ENCODE data around the gene INSRR.

INSRR gene

DNA sequence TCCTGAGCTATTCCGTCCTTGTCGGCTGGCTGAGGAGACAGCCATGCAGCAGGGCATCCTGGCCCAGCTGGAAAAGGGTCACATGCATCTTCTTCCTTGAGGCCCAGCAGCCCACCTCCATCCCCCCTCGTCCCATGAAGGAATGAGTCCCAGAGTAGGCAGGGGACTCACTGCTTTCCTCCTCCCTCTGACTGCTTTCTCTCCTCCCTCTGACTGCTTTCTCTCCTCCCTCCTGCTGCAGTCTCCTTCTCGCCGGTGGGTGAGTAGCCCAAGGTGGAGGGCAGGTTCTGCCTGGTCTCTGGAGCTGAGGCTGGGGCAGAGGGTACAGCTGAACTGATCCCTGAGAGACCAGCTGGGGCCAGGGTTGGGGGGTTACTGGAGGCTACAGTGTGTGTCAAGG, 15.2 kb upstream of the INSRR start:
- H3K9me3 Mint-ChIP-seq: no peaks in the 10 kb centered on the region
- H3K27ac Mint-ChIP-seq: no peak overlapping the region

DNA sequence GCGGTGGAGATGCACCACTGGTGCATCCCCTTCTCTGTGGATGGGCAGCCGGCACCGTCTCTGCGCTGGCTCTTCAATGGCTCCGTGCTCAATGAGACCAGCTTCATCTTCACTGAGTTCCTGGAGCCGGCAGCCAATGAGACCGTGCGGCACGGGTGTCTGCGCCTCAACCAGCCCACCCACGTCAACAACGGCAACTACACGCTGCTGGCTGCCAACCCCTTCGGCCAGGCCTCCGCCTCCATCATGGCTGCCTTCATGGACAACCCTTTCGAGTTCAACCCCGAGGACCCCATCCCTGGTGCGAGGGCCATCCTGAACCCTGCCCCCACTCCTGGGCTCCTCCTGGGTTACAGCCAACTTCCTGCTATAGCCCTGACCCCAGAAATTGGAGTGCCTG, 14.7 kb upstream of the INSRR start:
- no peak overlapping the region for H3K27ac Mint-ChIP-seq
- ATAC-seq (ENCODE audit: low read depth): no peak
- peaks cover 28% of the 10 kb centered on the region for H3K27me3 Mint-ChIP-seq

More for the DNA sequence above, 15.2 kb upstream of the INSRR start:
- peaks cover 26% of the 10 kb centered on the region for H3K27me3 Mint-ChIP-seq
- H3K36me3 Mint-ChIP-seq: no peaks in the 10 kb centered on the region
- DNase-seq (ENCODE audit: low spot score in 2 of 2): no peak
- no peaks in the 10 kb centered on the region for H3K4me1 Mint-ChIP-seq
- ATAC-seq (ENCODE audit: low read depth): no peak
- H3K4me3 Mint-ChIP-seq: no peak overlapping the region

DNA sequence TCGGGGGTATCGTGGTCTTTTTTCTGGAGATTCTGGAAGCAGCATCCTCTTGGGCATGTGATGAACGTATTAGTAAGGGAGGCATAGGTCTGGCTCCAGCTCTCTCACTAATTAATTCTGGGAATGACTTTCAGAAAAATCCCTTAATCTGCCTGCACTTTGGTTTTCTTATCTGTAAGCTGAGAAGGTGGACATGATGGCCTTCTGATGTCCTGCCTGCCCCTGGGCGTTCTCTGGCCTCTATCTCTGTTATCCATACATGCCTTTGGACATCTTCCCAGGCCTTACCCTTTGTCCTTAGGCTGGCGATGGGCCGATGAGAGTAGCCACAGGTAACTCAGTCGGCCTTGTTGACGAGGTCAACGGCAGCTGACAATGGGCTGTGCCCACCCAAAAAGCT, 10.5 kb upstream of the INSRR start:
- Mint-ChIP-seq H3K4me3 (no peak overlapping the region), H3K9me3 (no peaks in the 10 kb centered on the region), H3K27ac (no peak overlapping the region), H3K4me1 (no peaks in the 10 kb centered on the region), H3K27me3 (peaks cover 32% of the 10 kb centered on the region), H3K36me3 (no peaks in the 10 kb centered on the region)
- DNase-seq (ENCODE audit: low spot score in 2 of 2) (no peak), ATAC-seq (ENCODE audit: low read depth) (no peak)

More for the DNA sequence above, 14.7 kb upstream of the INSRR start:
- H3K36me3 Mint-ChIP-seq: no peaks in the 10 kb centered on the region
- DNase-seq (ENCODE audit: low spot score in 2 of 2): no peak
- no peak overlapping the region for H3K4me3 Mint-ChIP-seq
- no peaks in the 10 kb centered on the region for H3K9me3 Mint-ChIP-seq
- no peaks in the 10 kb centered on the region for H3K4me1 Mint-ChIP-seq

DNA sequence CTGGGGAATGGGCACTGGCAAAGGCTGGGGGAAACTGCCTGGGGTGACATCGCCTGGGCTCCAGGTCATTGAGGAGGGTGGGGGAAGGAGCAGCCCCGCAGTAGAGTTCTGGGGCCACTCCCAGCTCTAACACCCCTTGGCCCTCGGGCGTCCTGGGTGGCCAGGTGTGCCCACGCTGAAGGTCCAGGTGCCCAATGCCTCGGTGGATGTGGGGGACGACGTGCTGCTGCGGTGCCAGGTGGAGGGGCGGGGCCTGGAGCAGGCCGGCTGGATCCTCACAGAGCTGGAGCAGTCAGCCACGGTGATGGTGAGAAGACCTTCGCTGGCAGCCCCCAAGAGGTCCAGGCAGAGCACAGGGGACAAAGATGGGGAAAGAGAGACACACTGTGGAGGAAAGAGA, 9.4 kb upstream of the INSRR start:
- ATAC-seq (ENCODE audit: low read depth) (no peak), DNase-seq (ENCODE audit: low spot score in 2 of 2) (no peak)
- Mint-ChIP-seq H3K4me1 (peaks cover 2% of the 10 kb centered on the region), H3K36me3 (no peaks in the 10 kb centered on the region), H3K9me3 (no peaks in the 10 kb centered on the region), H3K27me3 (peaks cover 36% of the 10 kb centered on the region), H3K27ac (no peak overlapping the region), H3K4me3 (no peak overlapping the region)

DNA sequence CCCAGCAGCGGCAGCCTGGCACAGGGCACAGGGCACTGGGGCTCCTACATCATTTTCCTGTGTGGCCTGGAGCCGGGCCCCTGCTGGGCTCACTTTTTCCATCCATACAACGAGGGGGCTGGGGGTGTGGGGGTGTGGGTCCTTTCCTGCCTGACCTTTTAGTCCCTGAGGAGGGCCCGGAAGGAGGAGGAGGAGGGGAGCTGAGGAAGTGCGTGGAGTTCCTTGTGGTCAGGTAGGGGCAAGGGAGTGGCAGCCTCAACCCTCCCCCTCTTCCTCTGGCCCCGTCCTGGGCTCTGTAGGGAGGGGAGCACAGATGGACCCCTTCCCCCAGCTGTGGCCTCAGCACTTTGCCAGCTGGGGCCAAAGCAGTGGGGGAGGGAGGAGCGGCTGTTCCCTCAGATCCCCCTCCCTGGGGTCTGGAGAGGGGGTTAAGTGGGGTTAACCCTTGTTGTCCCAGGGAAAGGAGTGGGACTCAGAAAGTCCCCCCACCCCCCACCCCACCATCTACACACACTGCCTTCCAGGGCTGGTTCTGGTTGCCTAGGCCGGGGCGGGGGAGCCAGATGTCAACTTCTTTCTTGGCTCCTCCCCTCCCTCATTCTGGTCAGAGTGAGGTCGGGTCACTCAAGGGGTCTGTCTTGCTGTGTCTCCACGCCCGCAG, 7.5 kb upstream of the INSRR start:
- H3K9me3 Mint-ChIP-seq: no peaks in the 10 kb centered on the region
- peaks cover 46% of the 10 kb centered on the region for H3K27me3 Mint-ChIP-seq
- ATAC-seq (ENCODE audit: low read depth): no peak
- no peak for DNase-seq (ENCODE audit: low spot score in 2 of 2)
- H3K27ac Mint-ChIP-seq: no peak overlapping the region
- no peak overlapping the region for H3K4me3 Mint-ChIP-seq
- H3K36me3 Mint-ChIP-seq: no peaks in the 10 kb centered on the region
- peaks cover 8% of the 10 kb centered on the region for H3K4me1 Mint-ChIP-seq

DNA sequence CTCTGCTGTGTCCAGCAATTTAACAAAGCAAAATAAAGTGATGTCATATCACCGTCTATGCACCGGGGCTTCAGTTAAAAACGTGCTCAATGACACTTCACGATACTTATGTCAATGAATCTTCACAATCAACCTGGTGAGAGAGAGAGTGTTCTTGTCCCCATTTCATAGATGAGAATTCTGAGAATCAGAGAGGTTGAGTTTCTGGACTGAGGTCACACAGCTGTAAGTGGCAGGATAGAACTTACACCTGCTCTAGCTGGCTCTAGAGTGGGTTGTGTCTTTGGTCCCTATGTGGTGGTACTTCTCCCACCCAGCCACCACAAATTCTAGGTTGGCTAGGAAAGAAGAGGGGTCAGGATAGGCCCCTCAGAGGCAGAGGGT, 6.9 kb upstream of the INSRR start:
- Mint-ChIP-seq H3K27me3 (peaks cover 45% of the 10 kb centered on the region), H3K9me3 (no peaks in the 10 kb centered on the region), H3K4me3 (no peak overlapping the region), H3K27ac (no peak overlapping the region), H3K4me1 (peaks cover 8% of the 10 kb centered on the region), H3K36me3 (no peaks in the 10 kb centered on the region)
- ATAC-seq (ENCODE audit: low read depth) (no peak), DNase-seq (ENCODE audit: low spot score in 2 of 2) (no peak)

DNA sequence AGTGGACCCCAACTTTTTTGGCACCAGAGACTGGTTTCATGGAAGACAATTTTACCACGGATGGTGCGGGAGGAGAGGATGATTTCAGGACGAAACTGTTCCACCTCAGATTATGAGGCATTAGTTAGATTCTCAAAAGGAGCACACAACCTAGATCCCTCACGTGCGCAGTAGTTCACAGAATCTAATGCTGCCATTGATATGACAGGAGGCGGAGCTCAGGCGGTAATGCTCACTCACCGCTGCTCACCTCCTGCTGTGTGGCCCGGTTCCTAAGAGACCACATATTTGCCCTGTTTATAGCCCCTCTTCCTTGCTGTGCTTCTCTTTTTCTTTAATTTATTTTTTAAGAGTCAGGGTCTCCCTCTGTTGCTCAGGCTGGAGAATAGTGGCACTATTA, 6.3 kb upstream of the INSRR start:
- Mint-ChIP-seq H3K36me3 (no peaks in the 10 kb centered on the region), H3K4me1 (peaks cover 10% of the 10 kb centered on the region), H3K27ac (no peak overlapping the region), H3K9me3 (no peaks in the 10 kb centered on the region), H3K27me3 (peaks cover 46% of the 10 kb centered on the region), H3K4me3 (no peak overlapping the region)
- ATAC-seq (ENCODE audit: low read depth): no peak
- no peak for DNase-seq (ENCODE audit: low spot score in 2 of 2)

DNA sequence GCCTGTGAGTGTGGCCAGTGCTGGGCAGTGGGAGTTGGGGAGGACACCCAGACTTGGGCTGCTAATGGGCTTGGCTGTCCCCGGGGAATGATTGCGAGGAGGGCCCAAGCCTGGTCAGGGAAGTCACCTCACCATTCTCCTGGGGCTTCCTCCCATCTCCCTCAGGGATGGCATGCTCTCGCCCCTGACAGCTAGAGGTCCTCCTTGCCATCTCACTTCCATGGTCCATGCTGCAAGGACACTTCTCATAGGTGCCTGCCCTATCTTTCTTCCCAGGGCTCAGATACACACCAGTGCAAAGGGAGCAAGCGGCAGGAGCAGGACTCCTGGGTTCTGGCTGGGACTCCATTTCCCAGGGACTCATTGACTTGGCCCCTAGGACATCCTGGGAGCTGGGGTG, 5.9 kb upstream of the INSRR start:
- DNase-seq (ENCODE audit: low spot score in 2 of 2) (no peak), ATAC-seq (ENCODE audit: low read depth) (no peak)
- Mint-ChIP-seq H3K36me3 (no peaks in the 10 kb centered on the region), H3K27me3 (peaks cover 48% of the 10 kb centered on the region), H3K27ac (no peak overlapping the region), H3K4me1 (peaks cover 12% of the 10 kb centered on the region), H3K9me3 (no peaks in the 10 kb centered on the region), H3K4me3 (no peak overlapping the region)

DNA sequence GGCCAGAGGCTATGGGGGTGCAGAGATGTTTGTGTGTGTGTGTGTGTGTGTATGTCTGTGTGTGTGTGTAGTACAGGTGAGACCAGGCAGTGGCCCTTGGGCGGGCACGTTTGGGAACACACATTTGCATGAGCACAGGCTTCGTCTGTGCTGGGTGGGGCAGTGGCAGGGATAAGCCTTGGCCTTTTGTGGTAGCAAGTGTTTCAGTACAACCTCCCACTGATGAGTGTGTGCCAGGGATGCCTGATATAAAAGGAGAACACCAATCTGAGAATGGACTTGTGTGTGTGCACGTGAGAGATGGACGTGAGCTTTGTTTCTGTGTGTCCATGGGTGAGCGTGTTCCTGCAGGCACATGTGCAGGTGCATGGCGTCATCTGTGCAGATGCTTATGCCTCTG, 4.7 kb upstream of the INSRR start:
- ATAC-seq (ENCODE audit: low read depth): no peak
- Mint-ChIP-seq H3K36me3 (no peaks in the 10 kb centered on the region), H3K27ac (no peak overlapping the region), H3K4me1 (peaks cover 14% of the 10 kb centered on the region), H3K27me3 (peaks cover 45% of the 10 kb centered on the region), H3K9me3 (no peaks in the 10 kb centered on the region), H3K4me3 (no peak overlapping the region)
- no peak for DNase-seq (ENCODE audit: low spot score in 2 of 2)

DNA sequence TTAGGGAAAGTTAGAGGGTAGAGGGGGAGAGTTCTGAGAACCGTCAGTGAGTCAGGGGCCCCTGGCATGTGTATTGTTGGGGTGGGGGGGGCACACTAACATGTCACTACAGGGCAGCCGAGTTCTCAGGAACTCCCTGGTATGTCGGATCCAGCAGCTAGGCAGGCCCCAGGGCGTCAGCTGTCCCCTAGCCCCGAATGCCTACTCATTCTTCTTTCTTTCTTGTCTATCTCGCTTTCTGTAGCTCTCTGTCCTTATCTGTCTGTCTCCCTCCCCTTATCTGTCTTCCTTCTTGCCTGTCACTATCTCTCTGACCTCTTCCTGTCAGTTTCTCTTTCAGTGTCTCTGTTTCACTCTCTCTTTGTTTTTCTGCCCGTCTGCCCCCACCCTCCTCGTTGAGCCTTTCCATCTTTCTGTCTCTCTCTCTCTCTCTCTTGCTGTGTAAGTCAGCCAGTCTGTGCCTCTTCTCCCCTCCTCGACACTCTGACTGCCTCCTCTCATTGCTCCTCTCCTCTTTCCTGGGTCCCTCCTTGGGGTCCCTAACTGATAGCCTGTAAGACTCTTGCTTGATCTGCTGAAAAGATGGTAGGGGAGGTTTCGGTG, 4.2 kb upstream of the INSRR start:
- ATAC-seq (ENCODE audit: low read depth): no peak
- H3K4me1 Mint-ChIP-seq: peaks cover 16% of the 10 kb centered on the region

DNA sequence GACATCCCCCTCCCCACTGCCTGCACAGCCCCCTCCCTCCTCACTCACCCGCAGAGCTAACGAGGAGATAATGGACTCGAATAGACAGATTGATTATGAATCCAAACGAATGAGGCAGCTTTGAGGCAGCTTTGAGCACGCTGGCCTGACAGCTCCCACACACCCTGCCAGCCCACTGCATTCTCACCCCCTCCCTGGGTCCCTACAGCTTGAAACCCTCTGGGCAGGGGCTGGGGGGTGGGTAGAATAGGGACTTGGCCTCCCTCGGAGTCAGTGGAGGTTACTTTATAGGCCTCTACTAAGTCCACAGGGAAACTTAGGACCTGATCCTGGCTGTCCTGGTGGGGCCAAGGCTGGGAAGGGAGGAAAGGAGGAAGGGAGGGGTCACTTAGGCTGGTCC, 3.7 kb upstream of the INSRR start:
- H3K4me1 Mint-ChIP-seq: peaks cover 16% of the 10 kb centered on the region
- H3K9me3 Mint-ChIP-seq: no peaks in the 10 kb centered on the region
- DNase-seq (ENCODE audit: low spot score in 2 of 2) (no peak), ATAC-seq (ENCODE audit: low read depth) (no peak)
- no peak overlapping the region for H3K27ac Mint-ChIP-seq
- no peaks in the 10 kb centered on the region for H3K36me3 Mint-ChIP-seq
- H3K4me3 Mint-ChIP-seq: no peak overlapping the region
- peaks cover 47% of the 10 kb centered on the region for H3K27me3 Mint-ChIP-seq

More for the DNA sequence above, 4.2 kb upstream of the INSRR start:
- H3K9me3 Mint-ChIP-seq: no peaks in the 10 kb centered on the region
- H3K27me3 Mint-ChIP-seq: peaks cover 46% of the 10 kb centered on the region
- H3K36me3 Mint-ChIP-seq: no peaks in the 10 kb centered on the region
- no peak overlapping the region for H3K4me3 Mint-ChIP-seq
- no peak overlapping the region for H3K27ac Mint-ChIP-seq
- no peak for DNase-seq (ENCODE audit: low spot score in 2 of 2)

DNA sequence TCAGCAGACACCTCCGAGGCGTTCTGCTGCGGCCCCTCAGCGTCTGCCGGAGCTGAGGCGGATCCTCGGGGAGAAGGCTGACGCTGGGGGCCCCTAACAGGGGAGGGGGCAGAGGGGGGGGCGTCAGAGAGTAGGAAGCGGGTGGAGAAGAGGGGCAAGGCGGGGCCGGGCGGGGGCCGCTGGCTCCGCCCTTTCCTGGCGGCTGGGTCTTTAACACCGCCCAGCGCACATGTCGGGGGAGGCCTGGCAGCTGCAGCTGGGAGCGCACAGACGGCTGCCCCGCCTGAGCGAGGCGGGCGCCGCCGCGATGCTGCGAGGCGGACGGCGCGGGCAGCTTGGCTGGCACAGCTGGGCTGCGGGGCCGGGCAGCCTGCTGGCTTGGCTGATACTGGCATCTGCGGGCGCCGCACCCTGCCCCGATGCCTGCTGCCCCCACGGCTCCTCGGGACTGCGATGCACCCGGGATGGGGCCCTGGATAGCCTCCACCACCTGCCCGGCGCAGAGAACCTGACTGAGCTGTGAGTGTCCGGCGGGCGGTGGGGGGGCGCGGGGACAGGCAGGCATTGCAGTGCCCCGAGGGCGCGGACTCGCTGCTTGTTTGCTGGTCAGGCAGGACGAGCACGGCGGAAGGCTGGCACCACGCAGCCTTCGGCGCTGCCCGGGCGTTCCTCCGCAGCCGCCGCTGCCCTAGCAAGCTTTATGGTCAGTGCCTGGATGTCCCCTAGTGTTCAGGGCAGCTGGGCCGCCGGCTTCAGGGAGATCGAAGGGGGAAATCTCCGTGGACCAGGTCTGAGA, 1.9 kb upstream of the INSRR start, which contains the start of gene NTRK1:
NTRK1 (plus strand) TSS at position 238 of the 796 bp plus-strand sequence; CDS start at position 308, 70 bp downstream.
- ATAC-seq (ENCODE audit: low read depth) (peak; percentile 75), DNase-seq (ENCODE audit: low spot score in 2 of 2) (peak in 1 of 2 donors; percentile 41)
- no peak within 1 kb of the TSS for H3K27ac Mint-ChIP-seq
- H3K27me3 Mint-ChIP-seq: peaks cover 48% of the 10 kb centered on the region
- no peaks in the 10 kb centered on the region for H3K36me3 Mint-ChIP-seq
- H3K9me3 Mint-ChIP-seq: no peaks in the 10 kb centered on the region
- H3K4me3 Mint-ChIP-seq: peak within 1 kb of the TSS; percentile 78
- peaks cover 16% of the 10 kb centered on the region for H3K4me1 Mint-ChIP-seq

DNA sequence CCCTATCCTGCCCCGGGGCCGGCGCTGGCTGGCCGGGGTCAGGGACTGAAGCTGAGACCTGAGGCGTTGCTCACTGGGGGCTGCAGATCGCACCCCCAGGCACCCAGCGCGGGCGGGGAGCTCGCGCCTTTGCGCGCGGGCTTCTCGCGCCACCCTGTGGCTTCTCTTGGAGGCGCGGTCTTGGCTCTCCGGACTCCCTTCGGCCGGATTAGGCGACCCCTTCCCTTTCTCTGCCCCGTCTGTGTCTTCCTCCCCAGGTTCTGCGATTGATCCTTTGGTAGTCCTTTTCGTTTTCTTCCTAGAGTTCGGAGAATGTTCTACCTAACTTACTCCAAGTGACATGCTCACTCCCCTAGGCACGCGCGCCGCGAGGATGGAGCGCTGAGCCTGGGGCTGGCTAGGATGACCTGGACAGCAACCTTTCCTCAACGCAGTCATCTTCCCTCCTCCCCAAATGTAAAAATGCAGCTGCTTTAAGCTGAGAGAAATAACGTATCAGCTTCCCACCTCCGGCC, 1.3 kb upstream of the INSRR start:
- peak; percentile 74 for ATAC-seq (ENCODE audit: low read depth)
- H3K9me3 Mint-ChIP-seq: no peaks in the 10 kb centered on the region
- peak overlapping the region; percentile 78 for H3K4me3 Mint-ChIP-seq
- DNase-seq (ENCODE audit: low spot score in 2 of 2): peak; percentile 45 to 61
- no peak overlapping the region for H3K27ac Mint-ChIP-seq
- peaks cover 45% of the 10 kb centered on the region for H3K27me3 Mint-ChIP-seq
- H3K36me3 Mint-ChIP-seq: no peaks in the 10 kb centered on the region
- H3K4me1 Mint-ChIP-seq: peaks cover 16% of the 10 kb centered on the region

DNA sequence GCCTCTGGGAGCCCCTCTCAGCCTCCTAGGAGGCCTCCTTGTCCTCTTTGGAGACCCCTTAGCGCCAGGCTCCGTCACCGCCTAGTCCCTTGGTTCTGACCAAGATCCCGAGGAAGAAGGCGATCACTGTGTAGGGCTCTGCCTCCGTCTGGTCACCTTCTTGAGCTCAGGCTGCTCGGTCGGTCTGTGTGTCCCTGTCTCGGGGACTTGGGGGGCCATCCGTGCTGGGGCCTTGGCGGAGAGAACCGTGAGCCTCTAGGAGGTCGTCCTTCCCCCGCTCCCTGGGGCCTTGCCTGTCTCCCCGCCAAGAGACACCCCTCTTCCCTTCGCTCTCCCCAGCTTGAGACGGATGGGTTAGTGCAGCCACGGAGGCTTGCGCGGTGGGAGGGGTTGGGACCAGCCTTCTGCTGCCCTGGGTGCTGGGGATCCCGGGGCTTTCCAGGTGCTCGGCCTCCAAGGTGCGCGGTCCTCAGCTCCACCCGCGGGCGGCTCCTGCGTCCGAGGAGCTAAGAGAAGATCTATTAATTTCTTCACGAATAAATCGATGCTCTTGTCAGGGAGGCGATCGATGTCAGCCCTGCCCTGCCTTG, 701 bp upstream of the INSRR start:
- Mint-ChIP-seq H3K27me3 (peaks cover 47% of the 10 kb centered on the region), H3K4me1 (peaks cover 16% of the 10 kb centered on the region), H3K9me3 (no peaks in the 10 kb centered on the region), H3K27ac (no peak overlapping the region), H3K36me3 (no peaks in the 10 kb centered on the region), H3K4me3 (peak overlapping the region; percentile 78)
- peak; percentile 7 for ATAC-seq (ENCODE audit: low read depth)
- DNase-seq (ENCODE audit: low spot score in 2 of 2): no peak
